Left kidney (tissue), 8 donors: Measurements from ENCODE around the gene CYP1A2. TPM values are rescaled to one million over a fixed set of nuclear protein-coding genes. Genes with fewer than 3 reads are reported as not detected.
"Not testable (repeated sequence)": the region's sequence is repeated elsewhere in the genome, so short reads cannot be mapped to it uniquely, and the experiment has no call there.

Experiments
- DNase-seq: peaks from one replicate; pipeline ENCODE4 v3.0.0-alpha.2; 2013
- long read RNA-seq, 8 donors: transcript quantifications; one replicate each; lab custom pipeline, GENCODE V29; 2026
- polyA plus RNA-seq: library from polyadenylated mRNA; unstranded; fragments of 120-200 nt; gene quantifications from one replicate; pipeline ENCODE4 v1.2.1, GENCODE V29; 2013; ENCODE audit not compliant: insufficient read length

CYP1A2 gene, protein sequence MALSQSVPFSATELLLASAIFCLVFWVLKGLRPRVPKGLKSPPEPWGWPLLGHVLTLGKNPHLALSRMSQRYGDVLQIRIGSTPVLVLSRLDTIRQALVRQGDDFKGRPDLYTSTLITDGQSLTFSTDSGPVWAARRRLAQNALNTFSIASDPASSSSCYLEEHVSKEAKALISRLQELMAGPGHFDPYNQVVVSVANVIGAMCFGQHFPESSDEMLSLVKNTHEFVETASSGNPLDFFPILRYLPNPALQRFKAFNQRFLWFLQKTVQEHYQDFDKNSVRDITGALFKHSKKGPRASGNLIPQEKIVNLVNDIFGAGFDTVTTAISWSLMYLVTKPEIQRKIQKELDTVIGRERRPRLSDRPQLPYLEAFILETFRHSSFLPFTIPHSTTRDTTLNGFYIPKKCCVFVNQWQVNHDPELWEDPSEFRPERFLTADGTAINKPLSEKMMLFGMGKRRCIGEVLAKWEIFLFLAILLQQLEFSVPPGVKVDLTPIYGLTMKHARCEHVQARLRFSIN
- 0.18 TPM for polyA plus RNA-seq
- long read RNA-seq, donor 1 = 0 reads
- long read RNA-seq, donor 2 = 0 reads
- long read RNA-seq, donor 3 = 0 reads
- long read RNA-seq, donor 4 = 0 reads
- long read RNA-seq, donor 5 = 0 reads
- long read RNA-seq, donor 6 = 0 reads
- long read RNA-seq, donor 7 = 0 reads
- long read RNA-seq, donor 8 = 0 reads

DNA sequence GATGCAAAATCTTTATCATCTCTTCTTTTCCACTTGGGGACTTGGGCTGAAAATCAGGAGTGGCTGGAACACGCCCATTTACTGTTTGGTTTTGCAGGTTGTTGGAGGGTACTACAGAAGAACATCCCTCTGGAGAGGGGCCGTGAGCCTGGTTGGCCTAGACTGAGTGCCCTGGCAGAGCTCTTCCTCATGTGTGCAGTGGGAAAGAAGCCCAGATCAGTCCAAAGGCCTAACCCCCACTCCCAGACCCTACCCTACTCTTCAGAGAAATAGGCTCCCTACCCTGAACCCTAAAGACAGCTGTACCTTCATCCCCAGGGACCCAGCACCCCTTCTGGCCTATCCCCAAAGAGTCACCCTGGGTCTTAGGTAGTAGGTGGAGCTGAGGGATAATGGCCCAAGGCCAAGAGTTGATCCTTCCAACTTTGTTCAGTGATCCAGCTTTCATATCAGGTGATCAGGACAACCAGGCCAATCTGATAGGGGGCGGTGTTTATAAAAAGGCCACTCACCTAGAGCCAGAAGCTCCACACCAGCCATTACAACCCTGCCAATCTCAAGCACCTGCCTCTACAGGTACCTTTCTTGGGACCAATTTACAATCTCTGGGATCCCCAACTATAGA, at the start of gene CYP1A2:
CYP1A2 (plus strand) TSS at position 524 of the 625 bp plus-strand sequence. CDS start 894 bp downstream, outside the sequence.
- no peak for DNase-seq

DNA sequence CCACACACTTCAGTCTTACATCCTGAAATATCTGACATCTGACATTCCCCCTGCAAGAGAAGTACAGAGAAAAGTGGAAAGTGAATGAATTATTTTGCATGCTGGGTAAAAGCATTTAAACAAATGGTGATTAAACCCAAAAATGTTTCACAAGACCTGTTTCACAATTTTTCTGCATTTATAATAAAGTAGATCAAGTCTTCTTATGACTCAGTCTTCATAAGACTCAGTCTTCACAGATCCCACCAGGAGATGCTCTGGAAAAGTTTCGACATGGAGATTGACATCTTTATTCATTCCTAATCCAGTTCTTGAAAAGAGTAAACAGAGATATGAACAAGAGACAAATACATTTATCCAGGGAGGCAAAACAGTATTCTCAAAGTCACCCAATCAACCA, 39.6 kb upstream of the CYP1A2 start:
- DNase-seq = no peak

DNA sequence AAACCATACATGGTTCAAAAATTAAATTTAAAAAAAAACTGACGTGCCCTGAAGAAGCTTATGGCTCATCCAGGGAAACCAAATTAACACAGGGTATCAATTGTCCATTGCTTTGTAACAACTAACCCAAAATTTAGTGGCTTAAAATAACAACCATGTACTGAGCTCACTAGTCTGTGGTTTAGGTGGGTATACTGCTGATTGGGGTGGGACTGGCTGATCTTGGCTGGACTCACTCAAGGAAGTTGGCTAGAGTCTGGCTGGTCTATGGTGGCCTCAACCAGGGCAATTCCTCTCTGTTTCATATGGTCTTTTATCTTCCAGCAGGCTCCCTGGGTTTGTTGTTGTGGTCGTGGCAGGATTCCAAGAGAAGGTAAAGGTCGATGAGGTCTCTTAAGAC, 38.8 kb upstream of the CYP1A2 start:
- no peak for DNase-seq

DNA sequence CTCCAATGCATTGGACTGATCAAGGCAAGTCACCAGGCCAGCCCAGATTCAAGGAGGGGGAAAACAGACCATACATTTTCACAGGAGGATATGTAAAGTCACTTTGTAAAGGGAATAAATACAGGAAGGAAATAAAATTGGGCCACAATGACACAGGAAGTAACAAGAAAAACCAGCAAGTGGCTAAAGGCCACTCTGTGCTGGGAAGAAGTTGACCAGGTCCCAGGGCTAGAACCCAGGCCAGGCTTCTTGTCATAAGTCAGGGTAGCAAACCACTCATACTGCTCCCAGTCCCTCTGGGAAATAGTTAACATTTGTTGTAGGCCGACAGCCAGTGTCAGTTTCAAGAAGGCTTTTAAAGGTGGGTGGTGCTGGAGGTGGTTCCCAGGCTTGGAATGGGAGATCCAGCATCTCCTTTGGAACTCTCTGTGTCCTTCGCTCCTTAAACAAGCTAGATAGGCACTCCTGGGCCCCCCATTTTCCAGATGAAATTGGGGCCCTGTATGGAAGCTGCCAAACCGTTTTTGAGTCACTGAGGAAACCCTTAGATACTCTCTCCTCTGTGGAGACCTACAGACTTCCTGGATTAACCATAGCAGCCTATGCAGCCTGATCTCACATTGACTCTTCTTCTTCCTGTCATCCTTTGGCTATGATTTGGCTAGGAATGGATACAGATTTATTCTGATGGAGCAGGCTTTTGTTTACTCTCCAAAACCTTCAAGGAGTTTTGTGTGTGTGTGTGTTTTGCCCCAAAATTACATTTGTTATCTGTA, 38.1 kb upstream of the CYP1A2 start:
- no peak for DNase-seq

DNA sequence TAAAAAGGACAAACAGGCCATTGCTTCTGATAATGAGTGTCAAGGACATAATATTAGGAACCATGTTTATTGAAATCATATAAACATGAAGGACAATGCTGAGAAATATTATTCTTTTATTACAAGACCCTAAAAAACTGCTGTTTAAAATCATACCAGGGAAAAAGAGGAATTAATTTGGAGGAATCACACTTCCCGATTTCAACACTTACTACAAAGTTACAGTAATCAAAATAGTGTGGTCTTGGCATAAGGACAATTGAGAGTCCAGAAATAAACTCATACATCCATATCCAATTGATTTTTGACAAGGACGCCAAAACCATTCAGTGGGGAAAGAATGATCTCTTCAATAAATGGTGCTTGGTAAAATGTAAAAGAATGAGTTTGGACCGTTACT, 36.3 kb upstream of the CYP1A2 start:
- DNase-seq = no peak

DNA sequence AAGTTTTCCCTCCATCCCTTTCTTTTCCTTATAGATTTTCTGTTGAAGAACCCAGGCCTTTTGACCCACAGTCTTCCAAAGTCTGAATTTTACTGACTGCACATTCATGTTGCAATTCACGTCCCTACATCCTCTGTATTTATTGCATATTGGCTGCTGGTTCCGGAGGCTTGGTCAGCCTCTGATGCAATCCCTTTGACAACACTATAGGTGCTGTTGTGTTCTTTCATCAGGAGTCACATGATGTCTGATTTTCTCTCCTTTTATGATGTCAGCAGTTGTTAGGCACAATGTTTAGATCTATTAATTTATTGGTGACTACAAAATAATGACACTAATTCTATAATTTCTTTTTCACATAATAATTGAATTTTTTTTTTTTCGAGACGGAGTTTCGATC, 32.0 kb upstream of the CYP1A2 start:
- DNase-seq = no peak

DNA sequence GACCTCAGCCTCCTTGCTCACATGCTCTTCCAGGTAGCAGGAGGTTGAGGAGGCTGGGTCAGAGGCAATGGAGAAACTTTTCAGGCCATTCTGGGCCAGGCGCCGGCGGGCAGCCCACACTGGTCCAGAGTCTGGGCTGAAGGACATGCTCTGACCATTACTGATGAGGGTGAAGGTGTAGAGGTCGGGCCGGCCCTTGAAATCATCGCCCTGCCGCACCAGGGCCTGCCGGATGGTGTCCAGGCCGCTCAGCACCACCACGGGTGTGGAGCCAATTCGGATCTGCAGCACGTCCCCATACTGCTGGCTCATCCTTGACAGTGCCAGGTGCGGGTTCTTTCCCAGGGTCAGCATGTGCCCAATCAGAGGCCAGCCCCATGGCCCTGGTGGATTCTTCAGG, 26.1 kb upstream of the CYP1A2 start:
- DNase-seq = no peak

DNA sequence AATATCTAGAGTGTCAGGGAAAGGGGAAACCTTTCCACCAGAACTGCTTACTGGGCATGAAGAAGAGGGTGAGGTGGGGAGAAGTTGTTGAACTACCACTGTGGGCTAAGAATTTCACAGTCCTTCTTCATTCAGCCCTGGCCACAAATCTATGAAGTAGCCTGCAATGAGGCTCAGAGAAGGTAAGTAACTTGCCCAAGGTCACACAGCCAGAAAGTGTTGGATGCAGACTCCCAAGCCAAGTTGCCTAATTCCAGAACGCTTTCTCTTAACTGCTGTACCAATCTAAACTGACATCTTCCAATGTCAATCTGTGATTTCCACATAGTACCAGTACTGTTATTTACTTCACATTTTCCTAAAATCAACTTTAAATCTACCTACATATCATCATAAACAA, 25.5 kb upstream of the CYP1A2 start:
- DNase-seq = no peak

DNA sequence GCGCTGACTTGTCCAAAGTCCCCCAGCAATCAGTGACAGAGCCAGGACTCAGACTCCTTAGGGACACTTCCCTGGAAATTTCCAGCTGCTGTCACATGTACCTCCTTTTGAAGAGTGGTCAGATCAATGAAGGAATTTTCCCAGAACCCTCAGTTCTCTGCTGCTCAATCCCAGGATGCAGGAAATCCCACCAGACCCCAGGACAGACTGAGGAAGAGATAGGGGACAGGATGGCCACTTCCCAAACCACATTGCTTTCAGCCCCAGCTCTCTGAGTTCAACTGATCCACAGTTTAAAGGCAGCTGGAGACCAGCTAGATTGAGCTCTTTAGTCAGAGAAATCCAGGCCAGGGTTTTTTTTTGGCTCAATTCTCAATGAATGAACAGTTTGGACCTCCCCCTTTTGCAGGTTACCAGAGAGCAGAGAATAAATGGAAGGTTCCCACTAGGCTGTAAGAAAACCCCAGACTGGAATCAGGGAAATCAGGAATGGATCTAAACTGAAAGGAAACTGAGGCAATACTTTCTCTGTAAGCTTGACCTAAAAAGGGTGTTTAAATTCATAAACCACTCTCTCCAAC, 24.8 kb upstream of the CYP1A2 start:
- DNase-seq = peak; percentile 74

DNA sequence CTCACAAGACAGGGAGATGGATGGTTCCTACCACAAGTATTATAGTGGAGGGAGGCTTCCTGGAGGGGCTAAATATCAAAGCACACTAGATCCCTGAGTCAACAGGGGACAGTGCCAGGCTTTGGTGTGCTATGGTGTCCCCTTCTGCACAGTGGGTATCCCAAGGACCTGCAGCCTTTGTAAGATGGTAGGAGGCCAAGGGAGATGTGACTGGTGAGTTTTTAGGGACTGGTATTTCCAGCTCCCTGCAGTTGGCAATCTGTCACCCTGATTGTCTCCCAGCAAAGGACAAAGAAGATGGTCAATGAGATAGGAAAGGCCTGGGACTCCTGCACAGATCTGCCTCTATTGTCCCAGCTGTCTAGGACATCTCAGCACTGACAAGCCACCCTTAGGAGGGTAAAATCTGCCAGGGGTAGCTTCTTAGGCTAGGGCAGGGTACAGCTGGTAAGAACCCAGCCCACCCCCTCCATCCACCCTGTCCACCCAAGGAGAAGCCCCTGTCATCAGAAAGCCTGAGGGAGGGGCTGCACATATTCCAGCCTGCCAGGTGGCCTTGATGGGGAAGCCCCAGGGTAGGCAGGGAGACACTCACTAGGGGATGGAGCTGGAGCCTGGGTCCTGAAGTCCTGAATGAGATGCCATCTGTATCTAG, 23.9 kb upstream of the CYP1A2 start:
- no peak for DNase-seq

DNA sequence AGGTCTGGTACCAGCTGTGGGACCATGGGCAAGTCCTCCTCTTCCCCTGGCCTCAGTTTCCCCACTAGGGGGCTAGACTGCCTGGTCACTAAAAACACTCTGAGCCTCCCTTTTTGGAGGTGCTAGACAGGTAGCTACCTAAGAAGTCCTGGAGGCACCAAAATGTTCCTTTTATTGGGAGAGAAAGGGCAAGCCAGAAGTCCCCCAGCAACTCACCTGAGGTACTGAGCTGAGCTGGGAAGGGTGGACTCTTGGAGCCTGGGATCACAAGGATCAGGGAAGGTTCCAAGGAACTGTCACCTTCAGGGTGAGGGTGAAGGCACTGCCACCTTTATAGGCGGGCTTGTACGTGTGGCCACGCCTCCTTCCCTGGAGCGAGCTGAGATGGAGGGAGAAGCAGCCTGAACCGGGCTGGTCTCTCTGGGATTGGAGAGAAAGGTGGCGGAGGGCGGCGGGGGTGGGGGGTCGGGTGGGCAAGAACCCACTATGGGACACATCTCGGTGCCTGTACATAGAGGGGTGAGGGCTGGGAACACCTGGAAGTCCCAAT, 23.3 kb upstream of the CYP1A2 start, which contains the start of gene CYP1A1:
CYP1A1 (minus strand) TSS at position 304 of the 550 bp plus-strand sequence. CDS start 2,431 bp downstream, outside the sequence.
- no peak for DNase-seq

DNA sequence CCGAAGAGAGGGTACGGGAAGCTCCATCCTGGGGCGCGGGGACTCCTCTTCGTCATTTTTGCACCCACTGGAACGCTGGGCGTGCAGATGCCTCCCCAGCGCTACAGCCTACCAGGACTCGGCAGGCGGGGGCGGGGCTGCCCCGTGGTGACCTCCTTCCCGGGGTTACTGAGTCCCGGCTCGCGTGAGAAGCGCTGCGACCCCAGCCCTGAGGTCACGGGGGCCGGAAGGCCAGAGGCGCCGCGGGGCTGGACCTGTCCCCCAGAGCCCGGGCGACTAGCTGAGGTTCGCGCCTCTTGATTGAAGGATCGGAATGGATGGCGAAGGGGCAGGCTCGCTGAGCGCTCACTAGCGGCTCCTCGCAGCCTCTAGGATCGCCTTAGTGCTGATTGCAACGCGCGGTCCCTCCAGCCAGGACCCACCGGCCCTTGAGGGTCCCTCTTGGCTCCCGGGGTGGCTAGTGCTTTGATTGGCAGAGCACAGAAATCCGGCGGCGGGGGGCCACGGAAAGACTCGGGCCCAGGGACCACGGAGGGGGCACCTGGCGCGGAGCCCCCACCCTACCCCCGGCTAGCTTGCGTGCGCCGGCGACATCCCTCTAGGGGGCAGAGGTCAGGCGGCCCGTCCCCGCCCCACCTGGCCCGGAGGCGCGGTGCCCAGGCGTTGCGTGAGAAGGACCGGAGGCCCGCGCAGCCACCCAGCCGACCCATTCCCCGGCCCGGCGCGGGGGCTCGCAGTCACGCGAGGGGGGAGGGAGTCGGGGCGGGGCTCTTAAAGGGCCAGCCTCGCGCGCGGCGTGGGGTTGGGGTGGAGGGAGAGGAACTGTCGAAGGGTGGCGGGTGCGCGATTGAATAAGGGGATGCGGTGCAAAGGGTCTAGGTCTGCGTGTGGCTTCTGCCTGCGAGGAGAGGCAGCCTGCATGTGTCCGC, 22.5 kb upstream of the CYP1A2 start:
- DNase-seq = no peak

DNA sequence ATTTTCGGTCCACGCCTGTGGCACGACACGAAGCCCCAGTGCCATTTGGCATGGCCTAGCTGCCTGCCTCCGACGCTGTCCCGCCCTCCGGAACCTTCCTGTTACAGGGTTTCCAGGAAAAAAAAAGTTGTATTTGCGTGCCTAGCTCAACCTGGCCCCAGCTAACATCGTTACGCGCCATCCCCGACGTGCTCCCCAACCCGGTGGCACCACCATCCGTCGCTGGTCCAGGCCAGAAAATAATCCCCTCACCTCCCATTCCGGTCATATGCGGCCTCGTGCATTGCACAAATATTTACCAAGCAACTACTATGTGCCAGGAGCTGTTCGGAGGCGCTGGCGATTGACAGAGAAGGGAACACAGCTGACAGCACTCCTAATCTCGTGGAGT, 21.9 kb upstream of the CYP1A2 start:
- no peak for DNase-seq

DNA sequence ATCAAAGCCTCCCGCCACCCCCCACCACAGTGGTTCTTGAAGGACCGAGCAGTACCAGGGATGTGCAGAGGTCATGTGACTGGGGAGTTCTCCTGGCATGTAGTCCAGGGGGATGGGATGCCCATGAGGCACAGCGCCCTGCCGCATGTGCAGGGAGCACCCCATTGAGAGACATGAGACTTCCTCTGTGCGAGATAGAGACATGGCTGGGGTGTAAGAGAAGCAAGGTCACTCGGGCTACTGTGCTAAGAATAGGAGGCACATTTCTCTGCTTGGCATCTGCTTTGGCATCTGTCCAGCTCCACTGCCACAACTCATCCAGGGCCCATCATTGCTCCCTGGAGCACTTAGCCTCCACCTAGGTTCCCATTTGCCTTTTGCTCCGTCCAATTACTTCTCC, 20.9 kb upstream of the CYP1A2 start:
- DNase-seq = no peak

DNA sequence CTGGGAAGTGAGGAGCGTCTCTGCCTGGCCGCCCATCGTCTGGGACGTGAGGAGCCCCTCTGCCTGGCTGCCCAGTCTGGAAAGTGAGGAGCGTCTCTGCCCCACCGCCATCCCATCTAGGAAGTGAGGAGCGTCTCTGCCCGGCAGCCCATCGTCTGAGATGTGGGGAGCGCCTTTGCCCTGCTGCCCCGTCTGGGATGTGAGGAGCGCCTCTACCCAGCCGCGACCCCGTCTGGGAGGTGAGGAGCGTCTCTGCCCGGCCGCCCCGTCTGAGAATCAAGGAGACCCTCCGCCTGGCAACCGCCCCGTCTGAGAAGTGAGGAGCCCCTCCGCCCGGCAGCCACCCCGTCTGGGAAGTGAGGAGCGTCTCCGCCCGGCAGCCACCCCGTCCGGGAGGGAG, 19.9 kb upstream of the CYP1A2 start:
- not testable (repeated sequence) for DNase-seq

DNA sequence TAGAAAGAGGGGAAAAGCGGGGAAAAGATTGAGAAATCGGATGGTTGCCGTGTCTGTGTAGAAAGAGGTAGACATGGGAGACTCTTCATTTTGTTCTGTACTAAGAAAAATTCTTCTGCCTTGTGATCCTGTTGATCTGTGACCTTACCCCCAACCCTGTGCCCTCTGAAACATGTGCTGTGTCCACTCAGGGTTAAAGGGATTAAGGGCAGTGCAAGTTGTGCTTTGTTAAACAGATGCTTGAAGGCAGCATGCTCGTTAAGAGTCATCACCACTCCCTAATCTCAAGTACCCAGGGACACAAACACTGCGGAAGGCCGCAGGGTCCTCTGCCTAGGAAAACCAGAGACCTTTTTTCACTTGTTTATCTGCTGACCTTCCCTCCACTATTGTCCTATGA, 19.3 kb upstream of the CYP1A2 start:
- not testable (repeated sequence) for DNase-seq

DNA sequence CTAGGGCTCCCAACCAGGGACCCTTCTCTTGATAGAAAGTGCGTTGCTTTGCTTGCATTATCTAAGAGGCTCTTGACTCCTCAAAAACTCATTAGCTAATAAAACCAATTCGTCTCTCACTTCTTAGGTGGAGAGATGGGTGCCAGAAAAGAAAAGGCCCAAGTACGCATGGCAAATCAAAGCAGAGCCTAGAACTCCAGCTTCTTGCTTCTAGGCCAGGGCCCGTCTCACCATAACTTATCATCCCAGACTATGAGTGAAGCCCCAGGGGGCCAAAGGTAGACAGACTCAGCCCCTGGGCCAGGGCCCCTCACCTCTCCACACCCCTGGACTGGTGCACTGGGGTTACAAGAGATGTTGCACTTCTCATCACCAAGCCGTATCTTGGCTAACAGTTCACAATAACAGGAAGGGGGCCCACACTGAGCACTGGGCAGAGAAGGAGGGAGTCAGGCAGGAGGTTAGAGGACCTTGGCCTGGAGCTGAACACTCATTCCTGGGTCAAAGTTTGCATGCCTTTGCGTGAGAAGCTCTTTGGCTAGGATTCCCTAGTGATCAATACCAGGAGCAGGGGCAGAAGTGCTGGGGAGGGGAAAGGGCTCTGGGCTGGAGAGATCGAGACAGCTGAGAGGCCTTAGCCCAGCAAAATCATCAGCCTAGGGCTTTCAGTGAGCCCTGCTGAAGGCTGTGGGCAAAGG, 17.9 kb upstream of the CYP1A2 start:
- no peak for DNase-seq

DNA sequence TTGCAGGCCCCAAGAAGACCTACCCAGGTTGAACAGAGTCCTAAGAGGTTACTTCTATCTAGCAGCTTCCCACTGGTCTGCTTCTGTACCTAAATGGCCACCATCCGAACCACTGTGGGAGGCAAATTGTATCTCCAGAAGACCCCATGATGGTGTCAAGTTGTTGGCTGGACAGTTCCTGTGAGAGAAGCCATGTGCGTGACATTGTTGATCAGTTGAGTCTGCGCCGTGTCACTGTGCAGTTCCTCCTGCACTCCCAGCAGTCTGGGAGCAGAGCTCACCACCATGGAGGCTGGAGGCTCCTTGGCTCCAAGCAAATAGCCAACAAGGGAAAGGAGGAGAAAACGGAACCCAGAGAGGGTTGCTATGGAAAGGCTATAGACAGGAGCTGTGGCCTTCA, 15.8 kb upstream of the CYP1A2 start:
- DNase-seq = no peak

DNA sequence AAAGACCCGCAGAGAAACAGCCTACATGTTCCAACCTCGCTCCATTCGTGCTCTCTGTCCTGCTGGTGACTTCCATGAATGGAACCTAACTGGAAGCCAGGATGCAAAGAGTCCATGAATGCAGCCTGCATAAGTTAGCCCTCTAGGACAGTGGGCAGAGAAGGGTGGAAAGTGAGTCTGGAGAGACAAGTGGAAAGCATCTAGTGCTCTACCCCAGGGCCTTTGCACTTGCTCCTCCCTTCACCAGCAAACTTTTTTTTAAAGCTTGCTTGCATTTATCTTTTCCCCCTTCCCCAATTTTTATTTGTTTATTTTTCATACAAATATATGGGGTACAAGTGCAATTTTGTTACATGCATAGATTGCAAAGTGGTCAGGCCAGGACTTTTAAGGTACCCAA, 15.4 kb upstream of the CYP1A2 start:
- DNase-seq = no peak
